Kidney capillary endothelial cell (primary cell): Measurements from ENCODE around the gene RANBP3.
"Not testable (repeated sequence)": the region's sequence is repeated elsewhere in the genome, so short reads cannot be mapped to it uniquely, and the experiment has no call there.

Experiments
- DNase-seq: peaks from one replicate; pipeline ENCODE4 v3.0.0-alpha.2; 2018; ENCODE audit warnings: low spot score

The RANBP3 gene

DNA sequence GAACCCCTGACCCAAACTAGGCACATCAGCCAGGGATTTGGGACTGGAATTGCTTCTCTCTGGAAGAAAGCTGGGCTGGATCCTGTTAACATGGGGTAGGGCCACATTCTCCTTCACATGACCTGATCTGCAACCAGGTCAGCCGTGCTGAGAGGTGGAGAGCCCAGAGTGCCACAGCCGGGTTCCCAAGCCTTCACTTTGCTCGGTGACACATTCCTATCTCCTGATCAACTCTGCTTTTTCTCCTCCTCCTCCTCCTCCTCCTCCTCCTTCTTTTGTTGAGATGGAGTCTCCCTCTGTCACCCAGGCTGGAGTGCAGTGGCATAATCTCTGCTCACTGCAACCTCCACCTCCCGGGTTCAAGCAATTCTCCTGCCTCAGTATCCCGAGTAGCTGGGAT is 7.9 kb upstream of the RANBP3 start:
- not testable (repeated sequence) for DNase-seq

- no peak for DNase-seq
These were observed 7.3 kb upstream of the RANBP3 start for GRCh38 chr19:5985098-5985783.

GRCh38 chr19:5984600-5984999 is 6.7 kb upstream of the RANBP3 start:
- DNase-seq: no peak

GRCh38 chr19:5983367-5983955 is 5.5 kb upstream of the RANBP3 start:
- no peak for DNase-seq

DNA sequence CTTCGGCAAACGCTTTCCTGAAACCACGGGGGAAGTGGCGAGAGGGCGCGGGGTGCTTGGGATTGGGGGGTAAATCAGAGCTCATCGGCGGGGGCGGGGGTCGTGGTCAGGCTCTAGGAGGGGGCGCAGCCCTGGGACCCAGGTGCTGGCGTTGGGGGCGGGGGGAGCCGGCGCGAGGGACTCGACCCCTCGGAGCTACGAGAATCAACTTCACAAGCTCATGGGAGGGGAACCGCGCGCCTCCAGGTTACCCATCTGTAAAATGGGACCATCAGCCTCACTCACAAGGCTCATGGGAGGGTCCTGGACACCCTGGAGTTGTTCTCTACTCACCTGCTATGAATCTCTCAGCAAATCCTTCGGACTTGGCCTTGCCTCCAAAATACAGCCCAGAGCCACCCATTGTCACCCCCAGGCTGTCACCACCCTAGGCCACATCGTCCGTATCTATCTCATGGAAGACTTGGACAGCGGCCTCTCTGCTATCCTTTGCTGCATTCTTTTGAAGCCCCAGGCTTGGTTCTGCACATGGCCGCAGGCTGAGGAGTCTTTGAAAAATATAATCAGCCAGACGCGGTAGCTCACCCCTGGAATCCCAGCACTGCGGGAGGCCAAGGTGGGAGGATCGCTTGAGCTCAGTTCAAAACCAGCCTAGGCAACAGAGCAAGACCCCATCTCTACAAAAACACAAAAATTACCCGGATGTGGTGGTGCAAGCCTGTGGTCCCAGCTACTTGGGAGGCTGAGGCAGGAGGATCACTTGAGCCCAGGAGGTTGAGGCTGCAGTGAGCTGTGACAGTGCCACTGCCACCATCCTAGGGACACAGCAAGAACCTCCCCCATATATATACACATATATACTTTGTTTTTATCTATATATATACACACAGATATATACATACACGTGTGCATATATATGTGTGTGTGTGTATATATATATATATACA is 939 bp upstream of the RANBP3 start:
- no peak for DNase-seq

DNA sequence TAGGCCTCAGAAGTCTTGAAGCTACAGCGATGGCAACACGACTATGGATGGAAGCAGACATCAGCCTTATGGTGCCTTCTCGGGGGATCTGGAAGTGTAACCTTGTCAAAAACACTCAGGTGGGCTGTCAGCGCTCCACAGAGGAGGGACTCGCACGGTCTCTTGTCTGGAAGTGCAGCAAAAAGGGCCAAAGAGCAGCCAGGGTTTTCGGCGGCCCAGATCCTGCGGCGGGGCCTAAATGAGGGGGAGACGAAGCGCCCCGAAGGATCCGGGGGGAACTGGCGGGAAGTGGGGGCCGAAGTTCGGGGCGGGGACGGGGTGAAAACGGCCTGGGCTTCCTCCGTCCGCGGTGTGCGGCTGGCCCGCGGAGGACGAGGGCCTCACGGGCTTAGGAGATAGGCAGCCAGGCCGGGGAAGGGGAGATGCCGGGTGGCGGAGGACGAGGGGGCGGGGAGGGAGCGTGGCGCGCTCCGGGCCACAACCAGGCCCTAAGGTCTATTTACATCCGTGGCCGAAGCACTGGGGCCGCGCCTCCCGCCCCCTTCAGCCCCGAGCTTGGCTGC is 637 bp downstream of the RANBP3 start:
- DNase-seq: no peak

DNA sequence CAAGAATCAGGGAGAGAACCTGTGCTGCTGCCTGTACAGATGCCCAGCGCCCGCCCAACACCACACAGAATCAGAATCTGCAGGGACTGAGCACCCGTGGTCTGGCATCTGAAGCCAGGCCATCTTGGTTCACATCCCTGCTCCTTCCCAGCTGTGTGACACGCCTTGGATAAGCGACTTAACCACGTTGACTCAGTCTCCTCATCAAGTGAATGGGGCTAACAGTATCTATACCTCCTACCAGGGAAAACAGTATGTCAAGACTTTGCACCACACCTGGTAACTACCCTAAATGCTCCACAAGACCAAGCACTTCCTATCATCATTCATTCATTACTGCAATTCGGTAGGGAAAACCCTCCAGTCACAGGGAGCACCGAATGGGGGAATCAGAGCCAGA is 1.2 kb downstream of the RANBP3 start:
- no peak for DNase-seq

- no peak for DNase-seq
These were observed 2.6 kb downstream of the RANBP3 start for GRCh38 chr19:5975388-5975728.

- DNase-seq: no peak
These were observed 3.1 kb downstream of the RANBP3 start for GRCh38 chr19:5974721-5975387.

DNA sequence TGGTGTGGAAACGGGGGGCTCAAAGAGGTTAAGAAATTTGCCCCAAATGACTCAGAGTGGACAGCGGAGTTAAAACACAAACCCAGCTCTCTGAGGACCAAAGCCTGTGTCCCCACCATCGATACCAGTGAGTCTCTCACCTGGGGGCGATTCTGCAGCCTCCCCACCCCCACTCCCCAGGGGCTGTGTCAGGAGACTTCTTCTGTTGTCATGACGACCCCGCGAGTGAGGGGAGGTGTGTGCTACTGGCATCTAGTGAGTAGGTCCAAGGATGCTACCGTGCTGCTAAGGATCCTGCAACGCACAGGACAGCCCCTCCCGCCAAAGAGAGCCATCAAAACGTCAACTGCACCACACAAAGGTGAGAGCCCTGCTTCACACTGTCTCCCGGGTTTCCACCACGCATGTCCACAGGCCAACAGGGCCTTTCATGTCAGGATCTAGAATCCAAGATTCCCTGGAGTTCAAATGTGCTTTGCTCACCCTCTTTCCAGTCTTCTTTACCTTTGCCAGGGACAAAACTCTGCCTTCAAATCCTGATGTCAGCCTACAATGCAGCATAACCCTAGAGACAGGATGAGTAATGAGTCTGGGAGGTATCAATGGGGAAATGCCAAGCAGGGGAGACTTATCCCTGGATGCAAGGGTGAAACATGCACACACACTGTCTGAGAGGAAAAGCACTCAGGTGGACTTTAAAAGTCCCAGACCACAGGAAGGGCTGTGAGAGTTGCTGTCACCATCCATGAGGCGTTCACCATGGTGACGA is 3.9 kb downstream of the RANBP3 start:
- no peak for DNase-seq

GRCh38 chr19:5973376-5973775 is 4.6 kb downstream of the RANBP3 start:
- no peak for DNase-seq

DNA sequence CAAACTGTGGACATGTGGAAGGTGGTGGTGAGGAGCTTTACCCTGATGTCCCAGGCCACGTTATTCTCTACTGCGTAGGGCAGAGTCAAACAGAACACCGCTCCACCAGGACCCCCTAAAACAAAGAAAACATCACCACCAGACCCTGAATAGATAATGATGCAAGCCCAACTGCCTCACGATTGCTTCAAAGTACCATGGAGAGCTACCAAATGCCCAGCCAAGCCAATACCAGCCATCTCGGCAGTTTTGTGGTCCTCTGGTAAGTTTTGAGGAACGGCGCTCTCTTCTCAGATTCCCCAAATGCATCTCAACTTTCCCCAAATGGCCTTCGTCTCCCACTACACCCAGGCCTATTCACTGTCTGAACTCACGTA is 5.6 kb downstream of the RANBP3 start:
- DNase-seq: no peak

DNA sequence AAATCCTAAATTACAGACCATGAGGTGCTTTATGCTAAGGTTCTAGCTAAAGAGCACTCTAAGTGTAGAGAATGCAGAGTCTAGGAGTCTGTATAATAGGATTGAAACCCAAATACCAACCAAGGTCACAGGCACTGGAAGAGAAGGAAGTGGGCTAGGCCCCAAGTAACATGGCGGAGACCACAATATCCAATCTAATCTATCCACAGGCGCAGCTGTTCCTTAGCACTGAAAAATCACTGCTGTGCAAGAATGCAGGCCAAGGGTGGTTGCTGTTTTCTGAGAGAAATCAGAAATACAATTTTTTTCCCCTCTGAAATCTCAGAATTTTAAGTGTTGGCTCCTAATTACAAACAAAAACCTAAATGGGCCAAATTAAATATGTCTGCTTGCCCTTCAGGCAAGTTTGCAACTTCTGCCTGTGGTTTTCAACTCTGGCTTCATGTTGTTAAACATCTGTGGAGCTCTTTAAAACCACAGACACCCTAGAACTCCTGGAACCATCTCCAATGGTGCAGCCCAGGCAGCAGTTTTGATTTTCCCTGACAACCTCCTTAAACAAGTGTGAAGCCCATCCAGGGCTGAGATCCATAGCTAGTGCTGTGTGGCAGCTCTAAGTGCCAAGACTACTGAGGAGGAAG is 6.1 kb downstream of the RANBP3 start:
- DNase-seq: no peak

DNA sequence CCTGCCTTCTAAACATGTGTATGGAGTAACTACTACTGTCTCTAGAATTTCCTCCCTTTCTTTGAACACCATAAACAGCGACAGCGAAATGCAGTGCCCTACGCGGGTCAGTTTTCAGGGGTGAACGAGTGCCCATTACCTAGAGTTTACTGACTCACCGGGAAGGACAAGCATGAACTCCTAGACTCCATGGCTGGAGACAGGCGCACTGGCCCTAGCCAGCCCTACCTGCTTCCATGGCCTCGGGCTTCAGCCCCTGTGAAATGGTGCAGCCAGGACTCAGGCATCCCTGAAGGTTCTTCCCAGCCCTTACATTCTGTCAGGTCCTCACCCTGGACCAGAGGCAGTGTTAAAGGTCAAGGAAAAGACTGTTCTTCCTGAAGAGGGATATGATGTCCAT is 8.5 kb downstream of the RANBP3 start:
- DNase-seq: no peak

GRCh38 chr19:5968431-5969373 is 9.2 kb downstream of the RANBP3 start:
- no peak for DNase-seq

DNA sequence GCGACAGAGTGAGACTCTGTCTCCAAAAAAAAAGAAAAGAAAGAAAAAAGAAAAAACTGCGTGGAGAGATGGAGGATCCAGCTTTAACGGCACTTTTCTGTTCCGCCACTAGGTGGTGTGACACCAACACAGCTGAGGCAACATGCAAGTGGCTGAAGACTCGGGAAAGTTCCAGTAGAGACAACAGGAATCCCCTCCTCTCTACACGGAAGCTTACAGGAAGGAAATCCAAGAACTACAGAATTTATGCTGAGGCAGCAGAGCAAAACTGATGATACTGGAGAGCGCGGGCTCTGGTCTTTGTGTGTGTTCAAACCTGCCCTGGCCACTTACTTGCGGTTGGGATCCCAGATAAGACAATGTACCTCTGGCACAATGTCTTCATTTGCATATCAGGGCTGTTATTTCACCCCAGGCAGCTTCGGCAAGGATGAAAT is 9.9 kb downstream of the RANBP3 start:
- DNase-seq: peak; percentile 78

- DNase-seq: no peak
These were observed 10.4 kb downstream of the RANBP3 start for GRCh38 chr19:5967571-5967970.

- no peak for DNase-seq
These were observed 11.0 kb downstream of the RANBP3 start for GRCh38 chr19:5966941-5967340.

DNA sequence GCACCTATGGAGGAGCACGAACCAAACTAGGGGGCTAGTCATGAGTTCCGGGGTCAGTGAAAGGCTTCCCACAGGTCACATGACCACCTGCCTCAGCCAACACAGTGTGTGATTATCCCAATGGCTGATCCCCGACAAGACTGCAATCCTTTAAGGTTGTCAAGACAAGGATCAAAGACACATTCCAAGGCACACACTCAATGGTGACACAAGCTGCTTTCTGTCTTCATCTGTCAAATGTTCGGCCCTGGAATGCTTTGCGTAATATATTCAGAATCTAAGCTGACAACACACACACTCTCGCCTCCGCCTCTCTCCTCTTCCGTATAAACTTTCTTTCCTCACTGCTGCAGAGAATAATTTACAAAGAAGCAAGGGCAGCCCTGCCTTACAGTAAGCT is 11.7 kb downstream of the RANBP3 start:
- DNase-seq: no peak
